ENCODE measurements around the gene RFX4.

The RFX4 gene

DNA sequence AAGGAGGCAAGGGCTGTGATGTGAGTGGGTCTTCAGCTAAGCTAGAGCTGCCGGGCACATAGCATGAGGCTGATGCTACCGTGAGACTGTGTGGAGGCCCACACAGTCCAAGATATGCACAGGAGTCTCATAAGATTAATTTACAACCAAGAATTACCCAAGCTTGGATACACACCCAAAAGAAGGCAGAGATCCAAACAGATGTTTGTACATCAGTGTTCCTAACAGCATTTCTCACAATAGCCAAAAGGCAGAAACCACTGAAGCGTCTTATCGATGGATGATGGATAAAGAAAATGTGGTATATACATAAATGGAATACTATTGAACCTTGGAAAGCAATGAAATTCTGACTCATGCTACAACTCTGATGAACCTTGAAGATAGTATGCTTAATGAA, 150.9 kb downstream of the RFX4 start:
- no peak for DNase-seq (ENCODE audit: low read depth)
- TF ChIP-seq, protein P1, sequence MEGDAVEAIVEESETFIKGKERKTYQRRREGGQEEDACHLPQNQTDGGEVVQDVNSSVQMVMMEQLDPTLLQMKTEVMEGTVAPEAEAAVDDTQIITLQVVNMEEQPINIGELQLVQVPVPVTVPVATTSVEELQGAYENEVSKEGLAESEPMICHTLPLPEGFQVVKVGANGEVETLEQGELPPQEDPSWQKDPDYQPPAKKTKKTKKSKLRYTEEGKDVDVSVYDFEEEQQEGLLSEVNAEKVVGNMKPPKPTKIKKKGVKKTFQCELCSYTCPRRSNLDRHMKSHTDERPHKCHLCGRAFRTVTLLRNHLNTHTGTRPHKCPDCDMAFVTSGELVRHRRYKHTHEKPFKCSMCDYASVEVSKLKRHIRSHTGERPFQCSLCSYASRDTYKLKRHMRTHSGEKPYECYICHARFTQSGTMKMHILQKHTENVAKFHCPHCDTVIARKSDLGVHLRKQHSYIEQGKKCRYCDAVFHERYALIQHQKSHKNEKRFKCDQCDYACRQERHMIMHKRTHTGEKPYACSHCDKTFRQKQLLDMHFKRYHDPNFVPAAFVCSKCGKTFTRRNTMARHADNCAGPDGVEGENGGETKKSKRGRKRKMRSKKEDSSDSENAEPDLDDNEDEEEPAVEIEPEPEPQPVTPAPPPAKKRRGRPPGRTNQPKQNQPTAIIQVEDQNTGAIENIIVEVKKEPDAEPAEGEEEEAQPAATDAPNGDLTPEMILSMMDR (IDR thresholded peaks at IDR 0.05; ENCODE audit: insufficient read depth, low read depth, low read length, missing control alignments) = no peak
- no peak overlapping the region for H3K4me3 ChIP-seq (ENCODE audit: low read length)

DNA sequence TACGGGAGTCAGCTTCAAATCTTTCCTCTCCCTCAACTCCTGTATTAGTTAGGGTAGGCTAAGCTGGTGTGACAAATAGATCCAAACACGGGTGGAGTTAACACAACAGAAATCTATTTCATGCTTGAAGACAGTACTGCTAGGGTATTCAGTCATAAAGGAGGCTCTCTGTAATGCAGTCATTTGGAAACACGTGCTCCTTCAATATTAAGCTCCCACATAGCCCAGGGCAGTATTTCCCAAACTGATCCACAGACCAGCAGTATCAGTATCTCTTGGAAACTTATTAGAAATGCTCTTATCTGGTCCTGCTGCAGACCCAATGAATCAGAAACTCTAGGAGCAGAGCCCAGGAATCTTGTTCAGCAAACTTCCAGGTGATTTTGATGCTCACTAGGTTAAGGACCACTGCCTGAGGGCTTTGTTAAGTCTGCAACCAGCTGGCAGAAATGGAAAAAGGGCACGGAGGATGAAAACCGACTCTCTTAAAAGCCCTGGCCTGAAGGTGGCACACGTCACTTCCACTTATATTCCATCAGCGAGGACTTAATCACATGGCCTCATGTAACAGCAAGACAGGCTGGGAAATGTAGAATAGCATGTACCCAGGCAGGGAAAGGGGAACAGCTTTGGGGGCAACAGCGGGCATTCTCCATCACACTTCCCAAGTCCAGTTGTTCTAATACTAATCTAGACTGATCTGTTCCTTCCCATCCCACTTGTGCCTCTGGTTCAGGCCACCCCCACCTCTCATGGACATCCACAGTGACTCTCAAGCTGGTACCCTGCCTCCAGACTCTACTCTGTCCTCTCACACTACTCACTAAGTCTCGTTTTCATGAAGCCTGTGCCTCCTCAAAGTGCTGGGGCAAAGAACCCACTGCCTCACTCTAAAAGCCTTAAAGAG, 153.5 kb downstream of the RFX4 start:
- TF ChIP-seq, protein P1 (IDR thresholded peaks at IDR 0.05; ENCODE audit: insufficient read depth, low read depth, low read length, missing control alignments) = no peak
- H3K4me3 ChIP-seq (ENCODE audit: low read length) = no peak overlapping the region
- DNase-seq (ENCODE audit: low read depth) = no peak

DNA sequence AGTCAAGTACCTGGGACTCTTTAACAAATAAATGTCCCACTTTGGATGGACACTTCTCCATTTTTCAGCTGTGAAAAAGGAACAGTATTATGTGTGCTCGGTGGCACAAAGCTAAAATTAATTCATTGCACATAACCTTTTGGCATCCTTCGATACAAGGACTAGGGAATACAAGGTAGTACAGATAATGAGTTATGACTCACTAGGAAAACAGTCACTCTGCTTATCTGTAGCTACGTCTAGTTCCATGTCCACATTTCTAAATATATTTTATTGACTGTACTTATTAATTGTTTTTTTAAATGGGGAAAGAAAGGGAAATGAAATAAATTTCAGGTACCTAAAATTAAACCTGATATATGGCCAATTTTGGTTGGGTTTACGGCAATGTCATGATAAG, 156.5 kb downstream of the RFX4 start:
- H3K4me3 ChIP-seq (ENCODE audit: low read length) = no peak overlapping the region
- no peak for DNase-seq (ENCODE audit: low read depth)
- TF ChIP-seq, protein P1 (IDR thresholded peaks at IDR 0.05; ENCODE audit: insufficient read depth, low read depth, low read length, missing control alignments) = no peak

DNA sequence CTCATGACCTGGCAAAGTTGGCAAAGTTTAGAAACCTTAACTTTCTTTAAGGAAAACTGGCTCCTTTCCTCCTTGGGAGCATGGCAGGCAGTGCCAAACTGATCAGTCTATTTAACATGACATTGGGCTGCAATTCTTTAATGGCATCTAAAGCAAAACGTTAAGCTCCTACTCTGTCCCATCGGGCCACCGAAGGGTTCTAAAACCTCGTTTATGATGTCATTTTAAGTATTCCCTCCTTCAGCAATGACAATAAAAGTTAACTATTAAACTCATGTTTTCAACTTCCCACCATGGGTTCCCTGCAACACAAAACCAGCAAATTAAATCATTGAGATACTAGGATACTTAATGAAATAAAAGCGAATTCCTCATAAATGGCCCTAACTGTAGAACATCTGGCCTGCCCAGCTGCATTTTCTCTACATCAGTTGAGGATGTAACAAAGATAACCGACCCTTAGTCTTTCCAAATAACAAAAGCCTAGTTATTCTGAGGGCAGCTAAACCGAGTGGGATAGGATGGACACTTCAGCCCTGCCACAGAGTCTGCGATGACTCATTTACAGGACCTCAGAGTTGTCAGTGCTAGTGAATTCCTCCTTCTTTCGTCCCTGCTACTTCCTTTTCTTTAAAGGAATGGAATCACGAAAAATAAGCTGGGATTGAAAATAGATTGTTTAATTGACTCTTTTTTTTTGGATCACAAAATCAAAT, 157.2 kb downstream of the RFX4 start:
- DNase-seq (ENCODE audit: low read depth) = no peak
- TF ChIP-seq, protein P1 (IDR thresholded peaks at IDR 0.05; ENCODE audit: insufficient read depth, low read depth, low read length, missing control alignments) = no peak
- no peak overlapping the region for H3K4me3 ChIP-seq (ENCODE audit: low read length)

DNA sequence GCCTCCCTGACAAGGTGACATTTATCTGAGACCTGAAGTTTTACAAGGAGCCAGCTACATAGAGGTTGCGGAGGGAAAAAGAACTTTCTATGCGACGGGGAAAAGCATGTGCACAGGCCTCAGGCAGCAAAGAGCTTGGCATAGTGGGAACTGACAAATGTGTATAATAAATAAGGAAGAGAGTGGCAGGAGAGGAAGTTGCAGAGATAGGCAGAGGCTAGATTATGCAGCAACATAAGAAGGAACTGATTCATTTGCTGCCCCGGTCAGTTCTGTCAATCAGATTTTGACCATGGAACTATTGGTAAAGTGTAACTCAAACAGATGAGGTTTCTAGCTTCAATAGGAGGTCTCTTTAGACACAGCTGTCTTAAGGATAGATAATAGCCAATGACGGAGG, 158.0 kb downstream of the RFX4 start:
- TF ChIP-seq, protein P1 (IDR thresholded peaks at IDR 0.05; ENCODE audit: insufficient read depth, low read depth, low read length, missing control alignments) = no peak
- DNase-seq (ENCODE audit: low read depth) = no peak
- H3K4me3 ChIP-seq (ENCODE audit: low read length) = no peak overlapping the region

DNA sequence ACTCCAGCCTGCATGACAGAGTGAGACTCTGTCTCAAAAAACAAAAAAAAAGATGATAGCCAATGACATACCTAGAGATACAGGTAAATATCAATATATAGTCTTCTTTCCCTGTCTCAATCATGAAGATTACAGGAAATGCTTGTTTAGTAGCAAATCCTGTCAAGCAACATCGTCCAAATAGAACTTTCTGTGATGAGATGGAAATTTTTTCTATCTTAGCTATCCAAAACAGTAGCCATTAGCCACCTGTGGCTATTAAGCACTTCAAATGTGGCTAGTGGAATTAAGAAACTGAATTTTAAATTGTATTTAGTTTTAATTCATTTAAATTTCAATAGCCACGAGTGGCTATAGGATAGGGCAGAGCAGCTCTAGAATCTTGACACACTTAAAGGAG, 158.4 kb downstream of the RFX4 start:
- DNase-seq (ENCODE audit: low read depth) = no peak
- no peak overlapping the region for H3K4me3 ChIP-seq (ENCODE audit: low read length)
- TF ChIP-seq, protein P1 (IDR thresholded peaks at IDR 0.05; ENCODE audit: insufficient read depth, low read depth, low read length, missing control alignments) = no peak

Measured in epithelial cell of esophagus (primary cell).